HG03378 (cell line): ENCODE results near the gene KRT82.

ENCODE experiments used
- ATAC-seq: cut with Tn5 transposase; IDR thresholded peaks from one replicate; pipeline ENCODE4 v1.9.1; 2021; ENCODE audit warnings: mild to moderate bottlenecking, moderate library complexity; ENCODE audit not compliant: unreplicated experiment

KRT82 gene

GRCh38 chr12:52389313-52390207, 16.6 kb downstream of the KRT82 start:
- ATAC-seq, result no peak

- ATAC-seq, result no peak
Observed at GRCh38 chr12:52387859-52388258, 18.3 kb downstream of the KRT82 start.

GRCh38 chr12:52385226-52385702, 20.9 kb downstream of the KRT82 start, which contains the start of gene KRT84:
KRT84 (minus strand) TSS chr12:52385652; CDS start chr12:52385585, 67 bp downstream.
- no peak for ATAC-seq

- no peak for ATAC-seq
Observed at GRCh38 chr12:52383331-52383730, 22.8 kb downstream of the KRT82 start.

- ATAC-seq, result no peak
Observed at GRCh38 chr12:52382854-52383253, 23.3 kb downstream of the KRT82 start.

- no peak for ATAC-seq
Observed at GRCh38 chr12:52381206-52381605, 24.9 kb downstream of the KRT82 start.

GRCh38 chr12:52380271-52380694, 25.9 kb downstream of the KRT82 start:
- ATAC-seq, result no peak

- ATAC-seq, result no peak
Observed at GRCh38 chr12:52379536-52379935, 26.6 kb downstream of the KRT82 start.

GRCh38 chr12:52378091-52378490, 28.0 kb downstream of the KRT82 start:
- ATAC-seq, result no peak

- no peak for ATAC-seq
Observed at GRCh38 chr12:52377266-52377665, 28.9 kb downstream of the KRT82 start.

GRCh38 chr12:52372216-52373154, 33.6 kb downstream of the KRT82 start:
- no peak for ATAC-seq

- no peak for ATAC-seq
Observed at GRCh38 chr12:52371716-52372115, 34.4 kb downstream of the KRT82 start.

GRCh38 chr12:52370926-52371608, 35.1 kb downstream of the KRT82 start:
- no peak for ATAC-seq

GRCh38 chr12:52369809-52370208, 36.3 kb downstream of the KRT82 start:
- no peak for ATAC-seq

GRCh38 chr12:52369211-52369610, 36.9 kb downstream of the KRT82 start:
- no peak for ATAC-seq

- ATAC-seq, result no peak
Observed at GRCh38 chr12:52368508-52368907, 37.6 kb downstream of the KRT82 start.

GRCh38 chr12:52367876-52368275, 38.3 kb downstream of the KRT82 start:
- no peak for ATAC-seq

- ATAC-seq, result no peak
Observed at GRCh38 chr12:52366738-52367485, 39.2 kb downstream of the KRT82 start, which contains the start of gene KRT85. KRT85 (minus strand) TSS chr12:52367481; CDS start chr12:52367405, 76 bp downstream.

GRCh38 chr12:52364901-52365489, 41.1 kb downstream of the KRT82 start:
- ATAC-seq, result no peak

GRCh38 chr12:52364061-52364460, 42.1 kb downstream of the KRT82 start:
- ATAC-seq, result no peak
